NCI-H146 (cell line): ENCODE data around the gene IFT80.
"Not testable (repeated sequence)": the region's sequence is repeated elsewhere in the genome, so short reads cannot be mapped to it uniquely, and the experiment has no call there.

Experiments
- DNase-seq: peaks from one replicate; lab custom pipeline; 2025; lab: John Stamatoyannopoulos, UW

IFT80 gene

GRCh38 chr3:160260587-160261270 is 138.3 kb downstream of the IFT80 start:
- DNase-seq, result no peak

DNA sequence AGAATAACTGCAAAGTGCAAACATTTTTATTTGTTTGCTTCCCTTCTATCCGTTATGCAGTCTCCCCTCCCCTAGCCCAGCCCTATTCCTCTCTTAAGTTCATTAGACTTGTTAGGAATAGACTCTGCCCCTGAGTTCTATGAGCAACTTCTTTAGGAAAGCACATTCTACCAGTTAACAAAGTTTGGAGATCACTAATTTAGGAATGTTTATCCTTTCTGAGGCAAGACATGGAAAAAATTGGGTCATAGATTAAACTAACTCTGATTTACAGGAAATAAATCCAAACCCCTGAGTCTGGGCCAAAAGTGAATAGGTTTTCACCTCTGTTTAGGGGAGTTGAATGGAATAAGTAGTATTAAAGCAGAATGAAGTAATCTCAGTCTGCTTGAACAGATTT is 139.4 kb downstream of the IFT80 start:
- no peak for DNase-seq

DNA sequence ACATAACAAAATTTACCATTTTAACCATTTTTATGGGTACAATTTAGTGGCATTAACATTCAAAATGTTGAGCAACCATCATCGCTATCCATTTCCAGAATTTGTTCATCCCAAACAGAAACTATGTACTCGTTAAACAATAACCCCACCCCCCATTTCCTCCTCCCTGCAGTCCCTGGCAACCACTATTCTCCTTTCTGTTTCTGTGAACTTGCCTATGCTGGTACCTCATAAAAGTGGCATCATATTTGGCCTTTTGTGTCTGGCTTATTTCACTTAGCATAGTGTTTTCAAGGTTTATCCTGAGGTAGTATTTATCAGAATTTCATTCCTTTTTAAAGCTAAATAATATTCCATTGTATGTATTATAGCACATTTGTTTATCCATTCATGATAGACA is 141.4 kb downstream of the IFT80 start:
- DNase-seq, result no peak

GRCh38 chr3:160253298-160253697 is 145.7 kb downstream of the IFT80 start:
- DNase-seq, result no peak

DNA sequence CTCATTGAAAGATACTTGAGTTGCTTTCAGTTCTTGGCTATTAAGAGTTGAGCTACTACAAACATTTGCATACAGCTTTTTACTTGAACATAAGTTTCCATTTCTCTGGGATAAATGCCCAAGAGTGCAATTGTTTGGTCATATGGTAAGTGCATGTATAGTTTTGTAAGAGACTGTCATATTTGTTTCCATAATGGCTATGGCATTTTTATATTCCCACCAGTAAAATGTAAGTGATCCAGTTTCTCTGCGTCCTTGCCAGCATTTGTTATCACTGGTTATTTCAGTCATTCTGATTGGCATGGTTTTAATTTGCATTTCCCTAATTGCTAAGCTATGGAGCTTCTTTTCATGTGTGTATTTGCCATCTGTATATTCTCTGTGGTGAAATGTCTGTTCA is 151.3 kb downstream of the IFT80 start:
- no peak for DNase-seq

DNA sequence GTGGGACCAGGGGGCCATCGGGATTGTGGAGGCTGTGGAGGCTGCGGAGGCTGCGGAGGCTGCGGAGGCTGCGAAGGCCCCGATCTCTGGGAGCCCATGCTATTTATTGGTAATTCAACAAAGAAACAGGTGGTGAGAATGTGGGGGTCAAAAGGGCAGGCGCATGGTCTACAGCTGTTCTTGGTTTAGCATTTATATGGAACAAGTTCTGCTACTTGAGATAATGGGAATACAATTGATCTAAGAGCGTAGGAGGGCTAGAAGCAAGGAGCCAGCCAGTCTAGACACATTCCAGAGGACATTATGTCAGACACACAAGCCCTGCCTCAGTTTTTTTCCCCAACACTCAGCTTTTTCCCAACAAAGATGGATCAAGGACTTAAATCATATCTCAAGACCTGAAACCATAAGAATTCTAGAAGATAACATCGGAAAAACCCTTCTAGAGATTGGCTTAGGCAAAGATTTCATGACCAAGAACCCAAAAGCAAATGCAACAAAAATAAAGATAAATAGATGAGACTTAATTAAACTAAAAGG is 153.7 kb downstream of the IFT80 start:
- DNase-seq, result no peak

- DNase-seq, result not testable (repeated sequence)
Observed at GRCh38 chr3:160240719-160241118, 158.3 kb downstream of the IFT80 start.

GRCh38 chr3:160232014-160232413 is 167.0 kb downstream of the IFT80 start:
- no peak for DNase-seq

DNA sequence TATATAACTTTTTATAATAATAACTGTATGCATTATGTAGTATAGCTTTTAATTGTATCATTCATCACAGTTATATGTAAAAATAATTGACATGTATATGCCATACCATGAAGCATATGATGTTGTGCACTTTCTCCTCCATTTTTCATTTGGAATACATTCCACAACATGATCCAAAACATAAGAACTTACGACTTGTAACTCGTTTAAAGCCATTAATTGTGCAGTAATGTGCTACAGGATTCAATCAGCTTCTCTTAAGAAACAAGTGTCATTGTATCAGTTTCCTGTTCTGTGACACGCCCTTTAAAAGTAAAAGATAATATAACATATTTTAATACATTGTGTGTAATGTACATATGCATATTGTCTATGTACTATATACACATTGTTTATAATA is 171.6 kb downstream of the IFT80 start:
- DNase-seq, result no peak

DNA sequence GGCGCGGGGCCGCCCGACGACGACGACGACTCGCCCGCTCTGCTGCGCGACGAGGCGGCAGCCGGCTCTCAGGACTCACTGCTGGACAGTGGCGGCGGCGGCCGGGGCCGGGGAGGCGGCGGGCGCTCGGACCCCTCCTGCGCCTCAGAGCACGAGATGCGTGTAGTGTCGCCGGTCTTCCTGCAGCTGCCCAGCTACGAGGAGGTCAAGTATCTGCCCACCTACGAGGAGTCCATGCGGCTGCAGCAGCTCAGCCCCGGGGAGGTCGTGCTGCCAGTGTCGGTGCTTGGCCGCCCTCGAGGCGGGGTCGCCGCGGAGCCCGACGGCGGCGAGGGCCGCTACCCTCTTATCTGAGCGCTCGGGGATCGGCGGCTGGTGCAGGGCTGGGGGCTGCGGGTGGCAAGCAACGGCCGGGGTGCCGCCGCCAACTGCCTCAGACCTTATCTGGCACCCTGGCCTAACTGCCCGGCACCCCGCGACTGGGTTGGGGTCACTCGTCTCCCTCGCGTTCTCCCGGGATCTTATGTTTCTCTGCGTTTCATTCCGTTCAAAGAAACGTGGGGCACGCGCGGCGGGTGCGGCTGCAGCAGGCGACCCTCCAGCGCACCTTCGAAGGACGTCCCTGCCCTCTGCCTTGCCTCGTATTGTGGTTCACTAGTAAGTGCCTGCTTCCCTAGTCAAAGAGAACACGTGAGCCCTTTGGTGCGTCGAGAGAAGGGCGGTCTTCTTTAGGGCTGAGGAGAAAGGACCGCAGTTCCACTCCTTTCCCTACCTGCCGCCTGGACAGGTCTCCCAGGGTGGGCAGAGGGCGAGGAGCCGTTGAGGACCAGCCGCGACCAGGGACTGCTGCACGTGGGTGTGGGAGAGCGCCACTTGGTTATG is 172.8 kb downstream of the IFT80 start:
- DNase-seq, result peak; percentile 81

DNA sequence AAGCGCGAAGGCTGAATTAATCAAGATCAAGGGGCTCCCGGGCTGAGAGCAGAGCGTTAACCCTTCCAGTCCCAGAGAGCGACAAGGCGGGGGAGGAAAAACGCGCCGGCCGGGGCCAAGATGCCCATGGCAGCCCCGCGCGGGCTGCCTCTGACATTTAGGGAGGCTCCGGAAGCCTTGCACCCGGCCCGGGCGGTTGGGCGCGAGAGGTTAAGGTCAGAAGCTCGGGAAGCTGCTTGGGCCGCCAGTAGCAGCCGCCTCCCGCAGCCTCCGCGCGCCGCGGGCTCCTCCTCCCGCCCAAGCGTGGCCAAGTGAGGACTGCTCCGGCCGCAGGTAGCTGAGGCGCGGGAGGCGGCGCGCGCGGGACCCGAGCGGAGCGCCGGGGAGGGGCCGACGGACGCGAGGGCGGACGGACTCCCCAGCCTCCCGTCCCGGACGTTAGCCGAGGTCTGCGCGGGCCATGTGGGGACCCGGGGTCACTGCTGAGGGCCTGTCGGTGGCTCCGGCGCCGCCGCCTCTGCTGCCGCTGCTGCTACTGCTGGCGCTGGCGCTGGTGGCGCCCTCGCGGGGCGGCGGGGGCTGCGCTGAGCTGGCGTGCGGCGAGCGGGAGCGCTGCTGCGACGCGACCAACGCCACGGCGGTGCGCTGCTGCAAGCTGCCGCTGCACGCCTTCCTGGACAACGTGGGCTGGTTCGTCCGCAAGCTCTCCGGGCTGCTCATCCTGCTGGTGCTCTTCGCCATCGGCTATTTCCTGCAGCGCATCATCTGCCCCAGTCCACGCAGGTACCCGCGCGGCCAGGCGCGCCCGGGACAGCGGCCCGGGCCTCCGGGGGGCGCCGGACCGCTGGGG is 173.6 kb downstream of the IFT80 start, which contains the start of gene C3orf80:
Gene C3orf80 (plus strand): TSS at position 247 of the 850 bp plus-strand sequence. CDS start 214 bp downstream, at position 461.
- peak; percentile 89 for DNase-seq

DNA sequence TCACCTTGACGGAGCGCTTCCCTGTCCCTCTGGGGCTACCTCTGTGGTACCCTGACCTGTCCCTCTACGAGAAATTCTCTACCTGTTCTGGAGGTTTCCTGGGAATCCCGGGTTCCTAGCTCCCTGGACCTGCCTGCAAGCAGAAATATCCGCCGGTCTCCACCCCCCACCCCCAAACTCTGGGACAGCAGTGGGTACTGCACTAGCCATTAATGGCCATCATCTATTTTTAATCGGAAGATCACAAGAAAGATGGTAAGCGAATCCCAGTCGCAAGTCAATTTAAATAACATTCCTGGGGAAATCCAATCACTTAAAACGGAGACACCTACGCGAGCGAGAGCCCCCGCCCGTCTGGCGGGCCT is 174.2 kb downstream of the IFT80 start:
- peak; percentile 35 for DNase-seq

DNA sequence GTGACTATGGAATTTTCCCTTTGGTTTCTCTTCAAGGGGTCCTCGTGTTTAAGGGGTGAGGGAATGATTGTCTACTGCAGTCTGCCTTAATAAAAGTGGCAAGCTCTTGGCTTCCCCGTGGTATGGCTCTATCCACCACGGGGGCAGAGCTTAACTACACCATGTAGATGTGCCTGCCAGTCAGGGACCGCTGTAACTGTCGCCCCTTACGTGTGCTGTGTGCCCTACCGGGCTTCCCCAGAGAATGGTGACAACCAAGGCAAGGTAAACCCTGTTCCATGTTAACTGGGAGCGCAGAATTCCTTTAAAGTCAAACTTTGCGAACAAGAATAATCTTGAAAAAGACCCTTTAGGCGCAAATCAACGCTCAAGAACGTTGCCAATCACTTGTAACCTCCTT is 174.8 kb downstream of the IFT80 start:
- peak; percentile 25 for DNase-seq

DNA sequence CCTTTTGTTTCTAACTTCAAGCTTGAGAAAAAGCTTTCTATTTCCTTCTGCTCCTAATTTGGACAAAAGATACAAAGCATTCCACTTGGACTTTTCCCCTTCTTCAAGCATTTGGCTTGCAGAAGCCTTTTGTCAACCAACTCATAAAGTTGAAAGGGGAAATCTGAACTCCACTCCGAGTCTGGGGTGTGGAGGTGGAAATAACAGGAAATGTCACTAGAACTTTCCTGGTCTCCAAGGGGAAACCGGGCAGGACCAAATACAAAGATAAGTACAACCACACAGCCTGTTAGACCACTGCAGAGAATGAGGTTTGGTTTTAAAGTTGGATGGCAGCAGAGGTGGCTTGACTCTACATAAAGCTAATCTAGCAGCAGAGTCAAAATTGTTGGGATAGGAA is 178.0 kb downstream of the IFT80 start:
- DNase-seq, result no peak

GRCh38 chr3:160220038-160220437 is 179.0 kb downstream of the IFT80 start:
- DNase-seq, result no peak

- no peak for DNase-seq
Observed at GRCh38 chr3:160218136-160218535, 180.9 kb downstream of the IFT80 start.

DNA sequence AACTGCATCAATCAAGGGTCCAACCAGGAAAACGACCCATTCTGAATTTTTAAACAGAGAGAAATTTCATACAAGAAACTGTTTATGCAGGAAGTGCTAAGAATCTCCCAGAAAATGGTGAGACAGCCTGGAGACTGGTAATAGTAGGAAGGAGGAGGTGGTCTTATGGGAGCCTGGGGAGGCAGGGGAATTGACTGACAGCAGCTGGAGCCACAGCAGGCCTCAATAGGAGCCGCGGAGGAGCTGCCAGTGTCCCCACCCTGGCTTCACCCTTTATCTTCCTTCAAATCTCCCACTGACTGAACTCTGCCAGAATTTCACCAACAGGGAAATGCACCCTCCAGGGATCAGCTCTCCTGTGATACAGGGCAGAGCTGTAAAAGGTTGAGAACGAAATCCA is 181.3 kb downstream of the IFT80 start:
- no peak for DNase-seq

GRCh38 chr3:160213191-160213590 is 185.8 kb downstream of the IFT80 start:
- no peak for DNase-seq

DNA sequence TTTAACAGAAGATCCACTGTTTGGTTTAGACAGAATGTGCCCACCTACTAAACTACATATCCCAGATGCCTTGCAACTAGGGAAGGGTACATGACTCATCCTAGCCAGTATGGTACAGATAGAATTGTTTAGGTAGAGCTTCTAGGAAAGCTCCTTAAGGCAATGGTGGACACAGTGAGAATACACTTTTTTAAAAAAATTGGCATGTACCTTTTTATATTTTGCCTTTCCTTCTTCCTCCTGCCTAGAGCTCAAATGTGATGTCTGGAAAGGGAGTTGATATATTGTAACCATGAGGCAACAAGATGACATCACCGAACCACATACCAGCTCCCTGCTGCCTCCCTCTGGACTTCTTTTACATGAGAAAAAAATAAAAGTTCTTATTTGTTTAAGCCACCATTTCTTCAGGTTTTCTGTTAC is 188.2 kb downstream of the IFT80 start:
- peak; percentile 23 for DNase-seq

GRCh38 chr3:160210341-160210740 is 188.7 kb downstream of the IFT80 start:
- DNase-seq, result no peak
